ENCODE data around the gene TRIO.

Gene TRIO

DNA sequence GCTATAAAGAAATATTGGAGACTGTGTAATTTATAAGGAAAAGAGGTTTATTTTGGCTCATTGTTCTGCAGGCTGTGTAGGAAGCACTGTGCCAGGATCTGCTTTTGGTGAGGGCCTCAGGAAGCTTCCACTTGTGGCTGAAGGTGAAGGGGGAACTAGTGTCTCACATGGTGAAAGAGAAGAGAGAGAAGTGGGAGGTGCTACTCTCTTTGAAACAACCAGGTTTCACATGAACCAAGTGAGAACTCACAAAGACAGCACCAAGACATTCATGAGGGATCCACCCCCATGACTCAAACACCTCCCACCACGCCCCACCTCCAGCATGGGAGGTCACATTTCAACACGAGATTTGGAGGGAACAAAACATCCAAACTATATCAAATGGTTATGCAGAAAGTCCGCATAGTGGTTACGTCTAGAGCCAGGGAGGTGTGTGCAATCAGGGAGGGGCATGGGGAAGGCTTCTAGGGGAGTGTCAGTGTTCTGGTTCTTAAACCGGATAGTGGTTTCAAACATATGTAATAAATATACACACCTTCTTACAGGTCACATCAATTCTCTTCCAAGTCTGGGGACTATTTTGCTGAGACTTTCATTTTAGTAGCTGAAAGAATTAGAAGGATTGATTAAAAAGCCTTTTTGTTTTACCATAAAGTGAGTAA is 113.0 kb downstream of the TRIO start:
- no peaks in the 10 kb centered on the region for H4K20me1 ChIP-seq (ENCODE audit: insufficient read depth, low read length)
- ATAC-seq (ENCODE audit: insufficient read depth, low read depth) (no peak), DNase-seq (no peak)
- no peak overlapping the region for H3K27ac ChIP-seq (ENCODE audit: low read length)
- no peak for TF ChIP-seq EZH2 (IDR thresholded peaks at IDR 0.05; ENCODE audit: borderline replicate concordance, low read depth, low read length, severe bottlenecking)
- TF ChIP-seq, protein P1, sequence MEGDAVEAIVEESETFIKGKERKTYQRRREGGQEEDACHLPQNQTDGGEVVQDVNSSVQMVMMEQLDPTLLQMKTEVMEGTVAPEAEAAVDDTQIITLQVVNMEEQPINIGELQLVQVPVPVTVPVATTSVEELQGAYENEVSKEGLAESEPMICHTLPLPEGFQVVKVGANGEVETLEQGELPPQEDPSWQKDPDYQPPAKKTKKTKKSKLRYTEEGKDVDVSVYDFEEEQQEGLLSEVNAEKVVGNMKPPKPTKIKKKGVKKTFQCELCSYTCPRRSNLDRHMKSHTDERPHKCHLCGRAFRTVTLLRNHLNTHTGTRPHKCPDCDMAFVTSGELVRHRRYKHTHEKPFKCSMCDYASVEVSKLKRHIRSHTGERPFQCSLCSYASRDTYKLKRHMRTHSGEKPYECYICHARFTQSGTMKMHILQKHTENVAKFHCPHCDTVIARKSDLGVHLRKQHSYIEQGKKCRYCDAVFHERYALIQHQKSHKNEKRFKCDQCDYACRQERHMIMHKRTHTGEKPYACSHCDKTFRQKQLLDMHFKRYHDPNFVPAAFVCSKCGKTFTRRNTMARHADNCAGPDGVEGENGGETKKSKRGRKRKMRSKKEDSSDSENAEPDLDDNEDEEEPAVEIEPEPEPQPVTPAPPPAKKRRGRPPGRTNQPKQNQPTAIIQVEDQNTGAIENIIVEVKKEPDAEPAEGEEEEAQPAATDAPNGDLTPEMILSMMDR (IDR thresholded peaks at IDR 0.05; ENCODE audit: borderline replicate concordance, extremely low read depth, low read length, poor library complexity, severe bottlenecking): no peak
- H3K4me3 ChIP-seq (ENCODE audit: low read depth in 1 of 2, low read length in 2 of 2): no peak overlapping the region
- no peaks in the 10 kb centered on the region for H3K27me3 ChIP-seq (ENCODE audit: insufficient read depth, low read length, poor library complexity)
- no peaks in the 10 kb centered on the region for H3K4me1 ChIP-seq (ENCODE audit: insufficient read depth, low read length)
- H3K9me3 ChIP-seq (ENCODE audit: insufficient read depth, low read length, severe bottlenecking): no peaks in the 10 kb centered on the region
- H3K79me2 ChIP-seq (ENCODE audit: insufficient read depth, low read length): no peaks in the 10 kb centered on the region
- no peak overlapping the region for H2AFZ ChIP-seq (ENCODE audit: low read depth, low read length)
- no peaks in the 10 kb centered on the region for H3K36me3 ChIP-seq (ENCODE audit: insufficient read depth, low read length)
- no peak overlapping the region for H3K4me2 ChIP-seq (ENCODE audit: insufficient read depth, low read length)
- H3K9ac ChIP-seq (ENCODE audit: low read depth, low read length): no peak overlapping the region

DNA sequence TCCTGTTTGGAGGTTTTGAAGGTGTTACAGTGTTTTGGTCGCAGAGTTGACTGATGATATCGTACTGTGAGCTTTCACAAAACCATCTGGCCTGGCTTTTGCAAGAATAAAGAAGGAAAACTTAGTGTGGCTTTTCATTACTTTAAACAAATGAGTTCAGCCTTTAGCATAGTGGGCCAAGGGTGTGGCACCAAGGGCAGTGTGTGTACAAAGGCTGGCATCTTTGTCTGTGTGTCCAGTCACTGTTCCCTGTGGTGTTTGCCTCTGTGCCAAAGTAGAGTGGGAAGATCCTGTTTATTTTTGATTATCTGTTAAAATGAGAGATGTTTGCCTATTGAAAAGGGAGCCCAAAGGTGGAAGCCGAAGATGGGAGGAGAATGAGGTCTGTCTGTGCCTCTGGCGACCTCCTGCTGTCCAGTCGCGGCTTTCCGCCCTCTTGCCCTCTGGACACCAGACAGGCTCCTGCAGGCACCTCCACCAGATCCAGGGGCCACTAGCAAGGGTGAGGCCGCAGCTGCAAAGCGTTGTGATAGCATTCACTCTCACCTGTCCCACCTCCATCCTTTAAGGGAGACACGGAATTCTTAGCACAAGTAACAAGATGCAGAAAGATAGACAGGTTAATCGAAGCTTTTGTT is 113.7 kb downstream of the TRIO start:
- Histone ChIP-seq H2AFZ (ENCODE audit: low read depth, low read length) (no peak overlapping the region), H3K4me3 (ENCODE audit: low read depth in 1 of 2, low read length in 2 of 2) (no peak overlapping the region), H3K36me3 (ENCODE audit: insufficient read depth, low read length) (no peaks in the 10 kb centered on the region), H3K4me2 (ENCODE audit: insufficient read depth, low read length) (no peak overlapping the region), H3K9ac (ENCODE audit: low read depth, low read length) (no peak overlapping the region), H3K27me3 (ENCODE audit: insufficient read depth, low read length, poor library complexity) (no peaks in the 10 kb centered on the region), H3K27ac (ENCODE audit: low read length) (no peak overlapping the region), H3K4me1 (ENCODE audit: insufficient read depth, low read length) (peaks cover 3% of the 10 kb centered on the region; the same call in 1 of the 2 replicates), H4K20me1 (ENCODE audit: insufficient read depth, low read length) (no peaks in the 10 kb centered on the region), H3K79me2 (ENCODE audit: insufficient read depth, low read length) (no peaks in the 10 kb centered on the region), H3K9me3 (ENCODE audit: insufficient read depth, low read length, severe bottlenecking) (no peaks in the 10 kb centered on the region)
- DNase-seq (no peak), ATAC-seq (ENCODE audit: insufficient read depth, low read depth) (no peak)
- TF ChIP-seq, protein P1 (IDR thresholded peaks at IDR 0.05; ENCODE audit: borderline replicate concordance, extremely low read depth, low read length, poor library complexity, severe bottlenecking): no peak
- no peak for TF ChIP-seq EZH2 (IDR thresholded peaks at IDR 0.05; ENCODE audit: borderline replicate concordance, low read depth, low read length, severe bottlenecking)

DNA sequence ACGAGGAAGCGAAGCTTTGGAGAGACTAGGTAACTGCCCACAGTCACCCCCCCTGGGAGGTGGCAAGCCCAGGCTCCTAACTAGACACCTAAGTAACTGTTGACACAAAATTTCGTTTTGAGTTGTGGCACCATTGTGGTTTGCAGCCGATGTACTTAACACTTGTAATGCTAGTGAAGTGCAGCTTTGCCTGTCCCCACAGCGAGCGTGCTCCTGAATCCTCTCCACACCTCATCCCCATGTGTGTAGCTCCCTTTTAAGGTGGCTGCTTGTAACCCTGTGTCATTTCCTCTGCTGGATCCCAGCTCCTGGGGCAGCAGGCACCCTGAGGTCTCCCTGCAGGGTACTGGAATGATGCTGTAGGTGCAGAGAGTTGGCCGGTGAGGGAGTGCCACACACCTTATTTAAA is 114.9 kb downstream of the TRIO start:
- peaks cover 3% of the 10 kb centered on the region; the same call in 1 of the 2 replicates for H3K4me1 ChIP-seq (ENCODE audit: insufficient read depth, low read length)
- H3K4me3 ChIP-seq (ENCODE audit: low read depth in 1 of 2, low read length in 2 of 2): no peak overlapping the region
- TF ChIP-seq, protein P1 (IDR thresholded peaks at IDR 0.05; ENCODE audit: borderline replicate concordance, extremely low read depth, low read length, poor library complexity, severe bottlenecking): no peak
- TF ChIP-seq EZH2 (IDR thresholded peaks at IDR 0.05; ENCODE audit: borderline replicate concordance, low read depth, low read length, severe bottlenecking): no peak
- H3K9me3 ChIP-seq (ENCODE audit: insufficient read depth, low read length, severe bottlenecking): no peaks in the 10 kb centered on the region
- no peak for ATAC-seq (ENCODE audit: insufficient read depth, low read depth)
- H3K36me3 ChIP-seq (ENCODE audit: insufficient read depth, low read length): no peaks in the 10 kb centered on the region
- DNase-seq: no peak
- H3K27me3 ChIP-seq (ENCODE audit: insufficient read depth, low read length, poor library complexity): no peaks in the 10 kb centered on the region
- no peak overlapping the region for H2AFZ ChIP-seq (ENCODE audit: low read depth, low read length)
- no peak overlapping the region for H3K4me2 ChIP-seq (ENCODE audit: insufficient read depth, low read length)
- H3K79me2 ChIP-seq (ENCODE audit: insufficient read depth, low read length): no peaks in the 10 kb centered on the region
- H4K20me1 ChIP-seq (ENCODE audit: insufficient read depth, low read length): no peaks in the 10 kb centered on the region
- H3K9ac ChIP-seq (ENCODE audit: low read depth, low read length): no peak overlapping the region
- no peak overlapping the region for H3K27ac ChIP-seq (ENCODE audit: low read length)
